ENCODE results near the gene TIMM23.
A peak's percentile ranks its signal among the peaks of the same experiment; 100 is the strongest.
"Not testable (repeated sequence)": the region's sequence is repeated elsewhere in the genome, so short reads cannot be mapped to it uniquely, and the experiment has no call there.

TIMM23 gene

DNA sequence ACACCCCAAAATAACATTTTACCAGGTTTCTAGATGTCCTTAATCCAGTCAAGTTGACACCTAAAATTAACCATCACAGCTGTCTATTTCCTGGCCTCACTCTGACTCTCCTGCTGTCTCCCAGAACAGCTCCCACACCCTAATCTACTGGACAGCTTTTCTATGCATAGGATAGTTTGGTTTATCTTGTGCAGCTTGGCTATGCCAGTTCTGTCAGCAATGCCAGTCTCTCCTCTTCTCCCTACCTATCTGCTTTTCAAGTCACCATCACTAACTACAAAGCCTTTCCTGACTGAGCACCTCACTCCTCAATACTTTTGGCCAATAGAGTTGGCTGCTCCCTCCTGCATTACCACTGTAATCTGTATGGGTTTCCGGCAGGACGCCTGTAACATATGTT, 53.1 kb downstream of the TIMM23 start:
- no peak for DNase-seq

DNA sequence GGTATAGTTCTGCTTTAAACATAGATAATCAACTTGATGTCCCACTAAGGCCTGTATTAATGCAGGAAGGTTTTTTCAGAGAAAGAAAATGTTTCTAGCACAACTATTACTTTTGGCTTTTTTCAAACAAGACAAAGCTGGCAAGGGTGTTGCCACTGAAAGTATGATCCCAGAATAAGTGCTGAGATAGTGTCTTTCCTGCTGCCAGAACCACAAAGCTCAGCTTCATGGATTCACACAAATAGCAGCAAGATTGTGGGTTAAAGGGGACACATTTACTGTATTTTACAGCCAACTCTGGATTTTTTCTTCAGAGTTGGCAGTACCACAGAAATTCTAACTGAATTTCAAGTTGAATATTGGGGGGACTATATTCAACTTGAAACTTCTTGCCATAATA, 53.8 kb downstream of the TIMM23 start:
- no peak for DNase-seq

DNA sequence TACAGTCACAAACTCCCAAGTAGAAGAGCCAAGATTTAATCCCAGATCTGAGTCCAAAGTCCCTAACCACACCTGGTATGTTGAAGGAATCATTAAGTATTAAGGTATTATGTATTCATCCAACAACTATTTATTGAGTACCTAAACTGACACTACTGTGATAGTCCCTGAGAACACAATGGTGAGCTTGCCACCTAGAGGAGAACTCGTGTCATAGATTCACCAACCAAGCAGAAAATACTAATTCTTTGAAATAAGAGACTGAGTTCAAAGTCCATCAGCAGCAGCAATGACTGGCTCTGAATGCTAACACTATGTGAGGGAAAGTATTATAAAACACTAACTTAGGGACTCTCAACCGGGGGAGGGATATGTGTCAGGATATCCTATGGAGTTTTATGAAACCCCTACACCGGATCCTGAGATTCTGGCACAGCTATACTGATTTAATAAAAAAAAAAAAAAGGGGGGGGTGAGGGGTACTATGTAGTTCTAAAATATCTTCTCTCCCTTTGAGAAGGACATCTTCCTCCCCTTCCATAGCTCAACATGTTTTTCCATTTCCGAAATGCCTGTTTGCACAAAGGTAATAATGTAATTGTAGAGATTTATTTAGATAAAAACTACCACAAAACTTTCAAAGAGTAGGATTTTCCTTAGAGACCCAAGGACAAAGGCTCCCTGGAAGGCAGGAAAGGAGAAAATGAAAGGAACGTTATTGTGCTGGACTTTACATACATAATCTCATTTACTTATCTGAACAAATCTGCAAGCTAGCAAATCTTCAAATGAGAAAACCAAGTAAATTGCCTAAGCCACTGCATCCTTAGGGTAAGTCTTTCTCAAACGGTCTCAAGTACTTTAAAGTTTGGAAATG, 56.5 kb downstream of the TIMM23 start:
- DNase-seq, result no peak

DNA sequence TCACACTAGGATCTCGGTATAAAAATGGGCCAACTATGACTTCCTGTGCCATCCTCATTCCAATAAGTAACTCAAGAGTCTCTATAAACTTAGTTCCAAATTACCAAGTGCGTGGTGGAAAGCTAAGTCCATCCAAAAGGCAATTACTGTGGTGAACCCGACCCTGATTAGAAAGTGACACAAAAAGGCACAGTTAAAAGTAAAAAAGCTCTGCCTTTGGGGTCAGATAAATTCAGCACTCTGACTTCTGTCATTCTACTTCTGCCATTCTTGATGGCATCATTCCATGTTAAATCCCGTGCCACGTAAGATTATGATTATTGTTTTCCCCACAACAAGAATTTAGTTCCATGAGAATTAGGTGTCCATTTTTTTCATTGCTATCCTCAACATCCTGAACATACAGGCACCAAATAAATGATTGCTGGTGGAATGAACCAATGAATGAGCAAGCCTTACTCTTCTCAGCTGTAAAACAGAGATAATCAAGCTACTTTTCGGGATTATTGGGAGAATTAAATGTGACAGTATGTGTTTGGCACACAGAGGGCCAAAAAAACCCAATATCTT, 57.3 kb downstream of the TIMM23 start:
- DNase-seq, result no peak

DNA sequence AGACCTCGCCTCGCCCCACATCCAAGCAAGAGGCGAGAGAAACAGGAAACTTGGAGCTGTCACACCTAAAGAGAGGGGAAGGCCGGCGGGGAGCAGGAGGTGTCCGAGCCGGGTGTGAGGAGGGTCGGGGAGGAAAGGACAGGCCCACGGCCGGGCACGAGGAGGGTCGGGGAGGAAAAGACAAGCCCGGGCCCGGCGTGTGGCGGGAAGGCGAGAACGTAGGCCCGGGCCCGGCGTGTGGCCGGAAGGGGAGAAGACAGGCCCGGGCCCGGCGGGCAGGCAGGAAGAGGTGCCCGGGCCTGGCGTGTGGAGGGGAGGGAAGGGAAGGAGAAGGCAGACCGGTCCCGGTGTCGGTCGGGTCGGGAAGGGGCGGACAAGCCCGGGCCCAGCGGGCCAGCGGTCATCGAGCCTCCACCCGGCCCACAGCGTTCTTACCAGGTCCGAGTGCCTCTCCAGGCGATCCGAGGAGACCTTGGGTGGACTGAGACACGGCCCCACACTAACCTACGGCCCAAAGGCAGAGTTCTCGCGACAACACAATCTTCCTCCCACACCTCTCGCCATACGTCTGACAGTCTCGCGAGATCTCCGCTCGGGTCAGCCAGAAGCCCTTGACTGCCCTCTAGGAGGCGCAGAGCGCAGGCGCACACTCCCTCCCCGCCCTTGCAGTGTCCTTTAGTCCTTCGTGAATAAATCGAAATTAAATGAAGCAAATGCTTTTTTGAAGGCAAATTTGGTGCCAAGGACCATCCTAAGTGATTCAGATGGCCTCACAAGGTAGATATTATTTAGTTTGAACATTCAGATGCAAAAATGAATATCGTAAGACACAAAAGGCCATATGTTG, 58.0 kb downstream of the TIMM23 start, which contains the start of gene NCOA4:
TSS of gene NCOA4 (minus strand) at position 533 of the 847 bp plus-strand sequence. CDS start 13,943 bp downstream, outside the sequence.
- DNase-seq, result peak; percentile 95

DNA sequence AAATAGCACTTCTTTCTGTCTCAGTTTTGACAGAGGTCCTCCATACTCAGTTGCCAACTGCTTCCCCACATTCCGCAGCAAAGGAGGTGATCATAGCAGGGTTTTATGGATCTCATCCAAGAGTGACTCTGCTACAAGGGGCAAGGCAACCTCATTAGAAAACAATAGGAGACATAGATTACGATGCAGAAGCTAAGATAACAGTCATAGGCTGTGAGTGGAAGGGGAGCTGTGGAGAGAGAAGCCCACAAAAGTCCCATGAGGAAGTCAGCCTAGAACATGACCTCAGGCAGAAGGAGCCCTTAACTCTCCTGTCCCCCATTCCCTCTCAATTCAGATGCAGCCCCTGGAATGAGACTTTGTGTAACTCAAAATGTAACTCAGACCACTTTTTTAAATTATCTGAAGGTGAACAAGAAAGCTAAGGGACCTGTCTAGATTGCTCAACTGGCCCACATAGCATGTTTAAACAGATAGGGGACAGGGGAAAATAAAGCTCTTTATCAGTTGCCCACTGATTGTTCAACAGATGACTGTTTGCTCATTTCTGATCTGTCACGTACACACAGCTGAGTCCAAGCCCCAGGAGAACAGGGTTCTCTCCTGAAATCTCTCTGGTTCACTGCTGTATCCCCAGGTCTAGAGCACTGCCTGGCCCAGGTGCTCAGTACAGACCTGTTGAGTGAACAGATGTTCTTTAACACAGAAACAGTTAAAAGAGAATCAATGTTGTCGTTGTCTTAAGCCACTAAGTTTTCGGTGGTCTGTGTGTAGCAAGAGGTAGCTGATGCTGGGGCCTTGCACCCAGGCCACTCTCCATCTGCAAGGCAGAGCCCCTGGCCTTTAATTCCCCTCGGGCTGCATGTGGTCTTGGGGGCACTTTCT, 59.6 kb downstream of the TIMM23 start:
- no peak for DNase-seq

DNA sequence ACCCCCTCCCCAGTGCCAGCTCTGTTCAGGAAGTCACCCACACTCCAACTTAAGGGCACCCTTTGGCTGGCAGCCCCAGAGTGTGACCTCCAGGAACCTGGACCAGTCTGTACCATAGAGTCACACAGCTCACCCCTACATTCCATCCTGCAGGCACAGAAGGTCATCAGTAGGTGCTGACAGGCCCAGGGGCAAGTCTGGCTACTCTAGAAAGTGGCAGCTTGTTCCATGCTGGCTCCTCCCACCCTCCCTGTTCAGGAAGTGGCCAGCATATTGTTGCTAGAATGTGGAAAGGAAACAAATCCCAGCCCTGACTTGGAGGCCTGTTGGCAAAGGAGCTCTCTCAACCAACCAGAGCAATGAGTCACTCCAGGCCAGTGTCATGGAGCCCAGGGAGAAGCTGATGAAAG, 61.3 kb downstream of the TIMM23 start:
- DNase-seq, result no peak

DNA sequence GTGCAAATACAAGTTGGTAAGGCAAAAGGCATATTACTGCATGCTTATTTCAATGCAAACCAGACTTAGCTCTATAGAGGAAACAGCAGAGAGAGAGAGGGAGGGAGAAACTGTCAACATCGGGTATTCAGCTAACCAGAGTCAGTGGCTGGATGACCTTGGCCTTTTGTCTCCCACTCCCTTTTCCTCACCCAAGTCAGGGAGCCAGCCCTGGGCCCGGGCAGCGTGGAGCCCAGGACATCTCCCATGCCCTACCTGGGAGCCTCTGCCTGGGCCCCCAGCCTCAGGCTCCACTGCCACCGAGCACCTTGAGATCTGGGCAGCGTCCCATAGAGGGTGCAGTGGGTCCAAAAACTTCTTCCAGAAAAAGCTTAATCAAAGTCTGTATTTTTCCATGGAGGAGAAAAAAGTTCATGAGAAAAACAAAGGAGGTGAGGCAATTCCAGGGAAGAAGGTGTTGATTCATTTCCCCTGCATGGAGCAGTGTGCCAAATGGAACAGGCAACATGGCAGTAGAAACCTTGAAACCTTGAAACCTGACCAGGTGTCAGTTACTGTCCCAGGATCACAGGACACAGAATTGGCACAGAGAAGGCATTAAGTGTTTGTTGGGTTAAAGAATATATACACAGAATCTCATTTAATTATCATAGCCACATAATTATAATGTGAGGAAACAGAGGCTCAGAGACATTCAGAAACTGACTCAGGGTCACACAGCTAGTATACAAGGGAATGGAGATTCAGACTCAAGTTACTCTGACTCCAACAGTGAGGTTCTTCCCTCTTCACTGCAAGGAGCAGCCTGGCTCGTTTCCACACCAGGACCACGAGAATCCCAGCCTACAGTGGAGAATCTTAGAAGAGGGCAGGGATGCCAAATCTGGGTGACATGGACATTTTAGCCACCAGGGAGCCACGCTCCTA, 63.9 kb downstream of the TIMM23 start:
- DNase-seq, result no peak

DNA sequence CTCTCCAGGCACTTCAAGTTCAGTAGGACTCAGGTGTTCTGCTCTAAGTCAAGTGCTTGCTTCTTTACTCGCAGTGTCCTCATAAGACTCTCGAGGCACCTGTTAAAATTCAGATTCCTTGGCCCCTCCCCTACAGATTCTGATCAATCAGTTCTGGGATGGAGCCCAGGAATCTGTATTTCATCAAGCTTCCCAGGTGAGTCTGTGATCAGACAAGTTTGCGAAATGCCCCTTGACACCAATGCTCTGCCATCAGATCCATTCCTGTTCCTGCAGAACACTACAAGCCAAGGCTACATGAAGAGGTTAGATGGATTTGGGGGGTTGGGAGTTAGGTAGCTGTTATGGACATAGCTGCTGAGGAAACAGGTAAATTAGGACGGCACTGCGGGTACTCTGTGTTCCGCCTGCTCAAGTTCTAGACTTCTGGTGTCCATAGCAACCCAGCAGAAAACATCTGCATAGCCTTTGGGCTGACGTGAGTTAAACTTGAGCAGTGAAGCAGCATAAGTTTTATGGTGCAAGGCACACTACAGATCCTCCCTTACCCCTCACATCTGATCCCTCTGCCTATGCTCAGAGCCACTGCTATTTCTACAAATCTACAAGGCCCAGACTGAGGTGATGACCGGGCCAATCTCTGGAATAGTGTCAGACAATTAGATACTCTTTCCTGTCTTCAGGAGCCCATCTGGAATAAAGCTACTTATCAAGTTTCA, 65.0 kb downstream of the TIMM23 start:
- no peak for DNase-seq

DNA sequence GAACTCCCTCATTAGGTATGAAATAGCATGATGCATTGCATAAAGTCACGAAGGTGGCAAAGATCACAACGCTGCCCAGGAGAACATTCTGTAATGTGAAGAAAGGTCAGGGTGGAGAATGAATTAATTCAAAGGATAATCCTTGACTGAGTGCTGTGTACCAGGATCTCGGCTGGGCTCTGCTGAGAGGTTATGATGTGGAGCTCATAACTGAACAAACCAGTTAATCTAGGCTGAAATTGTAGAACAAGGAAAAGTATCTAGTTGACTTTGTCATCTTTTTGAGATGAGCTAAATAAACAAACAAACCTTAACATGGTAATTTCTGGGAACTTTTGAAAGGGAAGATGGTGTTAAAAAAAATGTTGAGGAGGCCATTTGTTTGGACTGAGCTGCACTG, 67.7 kb downstream of the TIMM23 start:
- no peak for DNase-seq

DNA sequence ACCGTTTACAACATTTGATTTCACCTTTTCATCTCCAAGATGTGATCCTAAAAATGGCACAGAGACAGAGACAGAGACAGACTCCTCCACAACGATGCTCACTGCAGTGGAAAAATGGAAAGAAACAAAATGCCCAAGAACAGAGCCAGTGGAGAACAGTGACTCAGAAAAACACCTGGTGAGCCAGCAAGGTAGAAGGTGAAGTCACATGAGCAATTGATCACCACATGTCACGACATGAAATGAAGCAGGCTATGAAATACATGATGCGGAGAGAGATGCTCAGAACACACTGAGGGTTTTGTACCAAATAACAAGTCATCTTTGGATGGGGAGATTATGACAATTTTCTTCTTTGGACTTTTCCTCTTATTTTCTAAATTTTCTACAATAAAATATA, 70.2 kb downstream of the TIMM23 start:
- no peak for DNase-seq

DNA sequence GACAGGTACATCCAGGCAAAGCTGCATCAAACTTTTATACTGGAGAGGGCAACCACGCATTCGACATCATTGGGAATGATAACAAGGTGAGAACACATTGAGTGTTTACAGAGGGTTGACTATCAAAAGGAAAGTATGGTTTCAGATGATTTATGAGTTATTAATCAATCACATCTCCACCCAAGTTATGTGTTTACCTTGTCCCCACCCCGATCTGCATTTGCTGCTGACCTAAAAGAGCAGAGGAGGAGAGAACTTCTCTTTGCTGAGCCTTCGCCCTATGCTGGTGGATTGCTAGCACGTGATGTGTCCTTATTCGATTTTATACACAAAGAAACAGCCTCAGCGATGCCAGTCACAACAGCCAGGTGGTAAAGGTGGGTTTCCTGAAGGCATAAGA, 74.0 kb downstream of the TIMM23 start, which contains the start of gene MSMB:
TSS of gene MSMB (minus strand) at position 9 of the 400 bp plus-strand sequence. CDS start 32 bp downstream, outside the sequence.
- DNase-seq, result no peak

DNA sequence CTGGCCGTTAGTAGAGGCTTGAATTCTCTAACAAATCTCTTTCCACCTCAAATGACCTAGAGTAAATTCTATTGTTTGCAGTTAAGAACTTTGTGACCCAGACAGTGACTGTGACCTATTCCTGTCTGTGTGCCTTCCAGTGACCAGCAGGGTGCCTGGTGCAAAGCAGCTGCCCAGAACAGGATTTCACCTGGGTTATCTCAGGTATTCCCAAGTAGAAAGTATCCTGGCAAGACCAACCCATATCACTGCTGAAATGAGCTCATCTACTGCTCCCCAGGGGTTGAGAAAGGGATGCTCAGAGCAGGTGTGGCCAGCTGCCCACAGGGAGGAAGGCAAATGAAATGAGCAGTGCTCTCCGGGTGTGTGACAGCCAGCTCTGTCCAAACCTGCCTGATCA, 75.9 kb downstream of the TIMM23 start:
- DNase-seq, result no peak

DNA sequence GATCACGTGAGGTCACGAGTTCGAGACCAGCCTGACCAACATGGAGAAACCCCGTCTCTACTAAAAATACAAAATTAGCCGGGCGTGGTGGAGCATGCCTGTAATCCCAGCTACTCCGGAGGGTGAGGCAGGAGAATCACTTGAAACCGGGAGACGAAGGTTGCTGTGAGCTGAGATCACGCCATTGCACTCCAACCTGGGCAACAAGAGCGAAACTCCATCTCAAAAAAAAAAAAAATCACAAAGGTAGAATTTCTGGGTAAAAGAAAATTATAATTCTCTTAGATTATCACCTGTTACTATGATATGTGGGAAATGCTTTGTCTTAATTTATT, 77.2 kb downstream of the TIMM23 start:
- DNase-seq, result not testable (repeated sequence)

DNA sequence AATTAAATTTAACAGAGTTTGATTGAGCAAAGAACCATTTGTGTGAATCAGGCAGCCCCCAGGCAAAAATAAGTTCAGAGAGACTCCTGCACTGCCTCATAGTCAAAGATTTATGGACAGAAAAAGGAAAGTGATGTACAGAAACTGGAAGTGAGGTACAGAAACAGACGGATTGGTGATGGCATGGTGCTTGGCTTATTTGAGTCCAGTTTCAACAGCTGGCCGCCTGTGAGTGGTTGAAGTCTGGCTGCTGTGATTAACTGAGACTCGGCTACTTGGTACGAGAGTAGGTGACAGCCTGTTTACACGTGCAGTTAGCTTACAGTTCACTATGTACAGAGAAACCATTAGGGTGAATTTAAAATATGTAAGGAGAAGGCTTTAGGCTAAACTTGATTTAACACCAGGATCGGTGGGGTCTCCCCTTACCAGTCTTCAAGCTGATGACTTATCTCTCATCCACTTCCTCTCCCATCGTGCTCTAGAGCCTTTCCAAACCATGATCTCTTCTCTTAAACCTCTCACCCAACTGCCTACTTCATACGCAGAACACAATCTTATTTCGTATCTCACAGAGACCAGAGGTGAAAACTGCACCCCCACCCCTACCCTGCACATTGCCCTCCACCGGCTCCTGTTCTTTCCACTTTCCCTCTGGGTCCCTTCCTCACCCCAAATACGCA, 78.8 kb downstream of the TIMM23 start:
- no peak for DNase-seq

DNA sequence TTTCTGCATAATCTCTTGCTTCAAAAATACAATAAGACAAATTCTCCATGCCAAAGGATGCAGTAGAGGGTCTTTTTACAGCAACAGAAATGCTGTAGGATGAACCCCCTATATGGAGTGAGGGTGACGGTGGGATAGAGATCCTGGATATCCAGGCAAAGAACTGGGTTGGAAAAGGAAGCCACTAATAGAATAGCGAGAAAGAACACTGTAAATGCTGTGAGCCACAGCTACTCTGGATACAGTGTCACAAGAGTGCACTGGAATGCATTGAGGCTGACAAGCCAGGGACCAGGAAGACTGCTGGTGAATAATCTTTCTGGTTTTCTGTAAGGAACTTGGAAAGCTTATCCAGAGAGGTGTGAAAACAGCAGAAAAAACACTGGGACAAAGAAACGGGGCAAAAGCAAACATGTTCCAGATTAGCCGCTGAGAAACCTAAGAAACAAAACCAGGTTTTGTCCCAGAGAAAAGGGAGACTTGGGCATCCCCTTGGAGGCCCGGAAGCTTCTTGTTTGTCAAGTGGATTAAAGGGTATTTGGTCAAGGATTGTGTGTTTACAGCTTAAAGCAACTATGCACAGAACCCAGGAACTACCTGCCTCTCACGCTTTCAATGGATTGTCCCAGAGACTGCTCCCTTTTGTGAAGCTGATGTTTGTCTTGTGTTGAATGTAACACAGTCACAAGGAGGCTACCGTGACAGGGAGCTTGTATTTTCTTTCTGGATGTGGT, 79.9 kb downstream of the TIMM23 start:
- DNase-seq, result no peak

DNA sequence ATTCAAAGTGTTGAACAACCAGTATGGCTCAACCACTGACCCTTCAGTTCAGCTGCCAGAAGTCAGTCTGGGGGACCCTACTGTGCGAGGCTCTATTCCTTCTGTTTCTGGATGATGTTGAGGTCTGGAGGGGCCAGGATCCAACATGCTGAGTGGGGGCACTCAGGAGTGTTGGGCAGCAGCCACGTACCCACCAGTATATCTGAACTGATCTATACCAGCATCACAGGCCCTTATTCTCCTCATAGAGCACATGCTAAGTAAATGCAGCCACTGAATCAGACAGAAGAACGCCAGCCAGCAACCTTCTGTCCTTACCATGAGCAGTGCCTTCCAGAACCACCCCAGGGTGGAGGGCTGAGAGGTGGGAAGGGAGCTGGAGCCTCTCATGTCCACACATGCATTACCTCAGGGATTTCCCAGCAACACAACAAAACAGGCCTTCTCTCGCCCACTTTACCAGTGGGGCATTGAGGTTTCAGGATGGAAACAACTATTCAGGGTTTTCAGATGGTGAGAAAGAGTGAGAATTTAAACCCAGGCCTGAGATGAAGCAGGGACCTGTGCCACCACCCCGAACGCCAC, 80.6 kb downstream of the TIMM23 start:
- DNase-seq, result no peak

Data from stimulated activated CD4-positive, alpha-beta T cell treated with anti-CD3 and anti-CD28 coated beads, Interleukin-4, amount 100 ng/mL, for 1 hour (primary cell).